ENCODE results near the gene PPP4R1. TPM values are rescaled to one million over a fixed set of nuclear protein-coding genes. Genes with fewer than 3 reads are reported as not detected.

PPP4R1 gene
- total RNA-seq, 1 donor from 2014 or later, result 137 TPM

DNA sequence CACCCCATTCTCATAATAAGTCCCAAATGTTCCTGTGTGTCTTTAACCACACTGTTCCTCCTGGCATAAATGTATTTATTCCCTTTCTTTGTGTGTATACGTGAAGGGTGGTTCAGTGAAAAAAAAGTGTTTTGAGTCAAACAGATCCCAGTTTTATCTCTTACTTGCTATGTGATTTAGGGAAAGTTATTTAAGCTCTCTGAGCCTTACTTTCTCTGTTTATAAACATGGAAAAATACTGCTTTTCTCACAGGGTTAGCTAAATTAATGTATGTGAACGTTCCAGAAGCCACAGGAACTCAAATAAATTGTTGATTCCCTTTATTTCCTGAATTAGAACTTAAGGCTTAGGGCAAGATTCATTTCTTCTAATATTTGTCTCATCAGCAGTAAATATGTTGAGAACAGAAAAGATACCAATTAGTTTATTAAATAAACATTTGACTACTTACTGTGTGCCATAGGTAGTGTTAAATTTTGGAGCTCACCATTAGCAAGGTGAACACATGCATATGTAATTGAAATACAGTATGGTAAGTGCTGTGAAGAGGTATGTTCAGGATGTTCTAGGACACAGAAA is 105.8 kb downstream of the PPP4R1 start:
- no peak for DNase-seq (ENCODE audit: low read depth, low spot score)

DNA sequence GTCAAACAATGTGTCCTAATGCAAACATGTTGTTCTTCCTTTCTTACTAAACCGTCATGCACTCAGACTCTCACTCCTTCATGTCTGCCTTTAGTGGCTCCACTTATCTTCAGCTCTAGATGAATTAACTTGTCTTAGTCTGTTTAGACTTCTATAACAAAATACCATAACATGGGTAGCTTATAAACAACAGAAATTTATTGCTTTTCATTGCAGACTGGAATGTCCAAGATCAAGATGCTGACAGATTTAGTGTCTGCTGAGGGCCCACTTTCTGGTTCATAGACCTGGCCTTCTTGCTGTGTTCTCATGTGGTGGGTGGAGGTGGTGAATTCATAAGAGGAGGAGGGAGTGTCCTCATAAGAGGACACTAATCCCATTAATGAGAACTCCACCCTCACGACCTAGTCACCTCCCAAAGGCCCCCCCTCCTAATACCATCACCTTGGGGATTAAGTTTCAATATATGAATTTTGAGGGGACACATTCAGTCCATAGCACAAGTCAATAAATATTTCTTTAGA is 106.7 kb downstream of the PPP4R1 start:
- no peak for DNase-seq (ENCODE audit: low read depth, low spot score)

DNA sequence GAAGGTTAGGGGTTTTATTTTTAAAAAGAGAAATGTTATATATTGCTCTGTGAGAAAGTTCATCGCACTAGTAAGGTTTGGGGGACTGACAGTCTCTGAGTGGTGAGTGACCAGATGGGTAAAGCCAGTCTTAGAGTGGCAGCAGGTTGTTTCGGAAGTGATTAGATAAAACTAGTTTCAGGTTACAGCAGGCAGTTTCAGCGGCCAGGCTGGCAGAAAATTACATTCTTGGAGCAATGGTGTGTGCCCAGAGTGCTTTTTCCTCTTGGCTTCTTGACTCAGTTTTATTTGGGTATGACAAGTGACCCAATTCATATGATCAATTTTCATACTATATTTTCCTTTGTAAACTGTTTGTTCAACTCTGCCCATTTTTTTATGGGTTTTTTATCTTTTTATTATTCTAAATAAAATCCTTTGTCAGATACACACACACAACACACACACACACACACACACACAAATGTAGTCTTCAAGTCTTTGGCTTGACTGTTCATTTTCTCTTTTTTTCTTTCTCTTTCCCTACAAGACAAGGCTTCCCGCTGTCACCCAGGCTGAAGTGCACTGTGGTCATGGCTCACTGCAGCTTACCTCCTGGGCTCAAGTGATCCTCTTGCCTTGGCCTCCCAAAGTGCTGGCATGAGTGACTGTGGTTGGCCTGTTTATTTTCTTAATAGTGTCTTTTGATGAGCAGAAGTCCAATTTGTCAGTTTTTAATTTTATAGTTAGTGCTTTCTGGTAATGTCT is 108.1 kb downstream of the PPP4R1 start:
- no peak for DNase-seq (ENCODE audit: low read depth, low spot score)

Other genes starting within 250 kb of the PPP4R1 start
- gene RALBP1, start 139.0 kb downstream of the PPP4R1 start, total RNA-seq, result 68.2 and 118 TPM in 2 replicates
- gene RAB31, start 93.7 kb upstream of the PPP4R1 start, total RNA-seq, result 30.8 and 32.7 TPM in 2 replicates

Data from pulmonary artery endothelial cell (primary cell).